Gastrocnemius medialis (tissue), 4 donors: ENCODE measurements around the gene CHST13.

Experiments used
- POLR2A ChIP-seq, 2 donors: fragments of 450-650 bp; IDR thresholded peaks; one replicate each; pipeline ENCODE4 v1.6.1; 2017; ENCODE audit warnings: antibody characterized with exemption in 2 of 2, mild to moderate bottlenecking in 2 of 2, moderate library complexity in 2 of 2
- TF ChIP-seq, protein P1 (sequence below), 5 experiments: fragments of 450-650 bp in 3 of 5; fragments of 200-600 bp in 2 of 5; sonication (generic) in 2 of 5; IDR thresholded peaks in 4 of 5; conservative IDR thresholded peaks in 1 of 5; 1 replicate in 4 of 5; 2 replicates in 1 of 5; pipeline ENCODE4 v1.5.1; 2016 to 2019; ENCODE audit warnings: antibody characterized with exemption in 5 of 5, mild to moderate bottlenecking in 3 of 5, moderate library complexity in 3 of 5

DNA sequence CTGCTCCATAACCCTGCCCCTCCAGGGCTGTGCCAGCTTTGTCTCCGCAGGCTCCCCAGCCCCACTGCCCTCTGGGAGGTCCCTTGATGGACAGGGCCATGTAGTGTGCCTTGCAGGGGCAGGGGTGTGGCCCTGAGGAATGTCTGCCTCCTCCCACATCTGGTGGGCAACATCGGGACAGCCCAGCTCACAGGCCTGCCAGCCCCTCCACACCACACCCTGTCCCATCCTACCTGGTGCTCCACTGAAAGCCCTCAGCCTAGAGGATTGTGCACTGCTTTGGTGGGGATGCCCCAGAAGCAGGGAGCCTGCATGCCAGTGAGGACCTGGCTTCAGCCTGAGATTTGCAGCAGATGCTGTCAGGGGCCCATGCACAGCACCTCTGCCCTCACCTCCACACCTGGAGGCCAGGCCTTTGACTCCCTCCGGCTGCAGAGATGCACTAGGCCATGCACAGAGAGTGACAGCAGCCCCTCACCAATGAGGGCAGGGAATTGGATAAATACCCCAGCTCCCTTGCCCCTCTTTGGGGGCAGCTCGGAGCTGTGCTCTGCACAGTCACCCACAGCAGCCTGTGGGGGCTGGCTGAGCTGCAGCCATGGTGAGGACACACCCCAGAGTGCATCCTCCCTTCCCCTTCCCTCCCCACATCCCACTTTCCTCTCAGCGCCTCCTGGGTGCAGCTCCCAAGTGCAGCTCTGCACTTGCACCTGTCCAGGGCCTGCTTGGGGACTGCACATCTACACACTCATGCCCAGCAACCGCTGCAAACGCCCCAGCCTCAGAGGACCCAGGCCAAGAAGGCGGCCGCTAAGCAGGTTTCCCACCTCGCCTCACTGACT lies 32.1 kb downstream of the CHST13 start:
- no peak for TF ChIP-seq POLR2A (IDR thresholded peaks at IDR 0.05)
- TF ChIP-seq, protein P1, sequence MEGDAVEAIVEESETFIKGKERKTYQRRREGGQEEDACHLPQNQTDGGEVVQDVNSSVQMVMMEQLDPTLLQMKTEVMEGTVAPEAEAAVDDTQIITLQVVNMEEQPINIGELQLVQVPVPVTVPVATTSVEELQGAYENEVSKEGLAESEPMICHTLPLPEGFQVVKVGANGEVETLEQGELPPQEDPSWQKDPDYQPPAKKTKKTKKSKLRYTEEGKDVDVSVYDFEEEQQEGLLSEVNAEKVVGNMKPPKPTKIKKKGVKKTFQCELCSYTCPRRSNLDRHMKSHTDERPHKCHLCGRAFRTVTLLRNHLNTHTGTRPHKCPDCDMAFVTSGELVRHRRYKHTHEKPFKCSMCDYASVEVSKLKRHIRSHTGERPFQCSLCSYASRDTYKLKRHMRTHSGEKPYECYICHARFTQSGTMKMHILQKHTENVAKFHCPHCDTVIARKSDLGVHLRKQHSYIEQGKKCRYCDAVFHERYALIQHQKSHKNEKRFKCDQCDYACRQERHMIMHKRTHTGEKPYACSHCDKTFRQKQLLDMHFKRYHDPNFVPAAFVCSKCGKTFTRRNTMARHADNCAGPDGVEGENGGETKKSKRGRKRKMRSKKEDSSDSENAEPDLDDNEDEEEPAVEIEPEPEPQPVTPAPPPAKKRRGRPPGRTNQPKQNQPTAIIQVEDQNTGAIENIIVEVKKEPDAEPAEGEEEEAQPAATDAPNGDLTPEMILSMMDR (IDR thresholded peaks at IDR 0.05 in 4 of 5, conservative IDR thresholded peaks at IDR 0.05 in 1 of 5) = no peak
